ENCODE results near the gene CDIPT.
"Not testable (repeated sequence)": the region's sequence is repeated elsewhere in the genome, so short reads cannot be mapped to it uniquely, and the experiment has no call there.

Gene CDIPT

GRCh38 chr16:29896841-29897240 lies 33.8 kb upstream of the CDIPT start:
- DNase-seq: no peak

- no peak for DNase-seq
These were observed 31.3 kb upstream of the CDIPT start for GRCh38 chr16:29894352-29894751.

- no peak for DNase-seq
These were observed 30.5 kb upstream of the CDIPT start for GRCh38 chr16:29893553-29893952.

- no peak for DNase-seq
These were observed 29.4 kb upstream of the CDIPT start for GRCh38 chr16:29892458-29892813.

GRCh38 chr16:29891525-29892457 lies 28.8 kb upstream of the CDIPT start:
- DNase-seq: peak; percentile 76 to 79

- DNase-seq: not testable (repeated sequence)
These were observed 26.3 kb upstream of the CDIPT start for GRCh38 chr16:29889372-29889771.

- DNase-seq: no peak
These were observed 21.0 kb upstream of the CDIPT start for GRCh38 chr16:29883987-29884386.

GRCh38 chr16:29881050-29881449 lies 18.0 kb upstream of the CDIPT start:
- DNase-seq: no peak

GRCh38 chr16:29878172-29878571 lies 15.1 kb upstream of the CDIPT start:
- no peak for DNase-seq

- DNase-seq: peak; percentile 77 to 79
These were observed 14.4 kb upstream of the CDIPT start for GRCh38 chr16:29877266-29877961.

- no peak for DNase-seq
These were observed 13.7 kb upstream of the CDIPT start for GRCh38 chr16:29876594-29877249.

GRCh38 chr16:29876217-29876593 lies 13.2 kb upstream of the CDIPT start:
- DNase-seq: no peak

- DNase-seq: no peak
These were observed 12.2 kb upstream of the CDIPT start for GRCh38 chr16:29875206-29875605.

GRCh38 chr16:29873319-29873718 lies 10.3 kb upstream of the CDIPT start:
- DNase-seq: no peak

- DNase-seq: no peak
These were observed 9.0 kb upstream of the CDIPT start for GRCh38 chr16:29871822-29872546.

- not testable (repeated sequence) for DNase-seq
These were observed 6.0 kb upstream of the CDIPT start for GRCh38 chr16:29869067-29869466.

GRCh38 chr16:29868396-29869009 lies 5.5 kb upstream of the CDIPT start:
- DNase-seq: no peak

- no peak for DNase-seq
These were observed 1.2 kb upstream of the CDIPT start for GRCh38 chr16:29864205-29864604.

- DNase-seq: no peak
These were observed 601 bp upstream of the CDIPT start for GRCh38 chr16:29863669-29863984.

GRCh38 chr16:29862383-29862883 lies 593 bp downstream of the CDIPT start:
- peak in 1 of 2 donors; percentile 21 for DNase-seq

- no peak for DNase-seq
These were observed 2.8 kb downstream of the CDIPT start for GRCh38 chr16:29860218-29860617.

GRCh38 chr16:29858974-29859373 lies 4.1 kb downstream of the CDIPT start:
- no peak for DNase-seq
